ENCODE results near the gene SLC34A1.
"Not testable (repeated sequence)": the region's sequence is repeated elsewhere in the genome, so short reads cannot be mapped to it uniquely, and the experiment has no call there.

Gene SLC34A1

GRCh38 chr5:177384134-177384533 lies at the start of gene SLC34A1:
Gene SLC34A1 (plus strand): TSS chr5:177384434. CDS start chr5:177385742, 1,308 bp downstream.
- Histone ChIP-seq H3K9ac (ENCODE audit: low read length in 2 of 2) (no peak within 1 kb of the TSS), H3K36me3 (ENCODE audit: control insufficient read depth in 2 of 2, insufficient read depth in 2 of 2, low read length in 2 of 2) (no peaks in the 10 kb centered on the region), H3K27me3 (ENCODE audit: control insufficient read depth in 1 of 2, insufficient read depth in 2 of 2, low read length in 2 of 2) (no peaks in the 10 kb centered on the region), H3K9me3 (ENCODE audit: control insufficient read depth in 2 of 2, low read length in 2 of 2) (no peaks in the 10 kb centered on the region), H3K27ac (ENCODE audit: low read length) (no peak within 1 kb of the TSS), H3K4me3 (ENCODE audit: low read length in 2 of 2) (no peak within 1 kb of the TSS), H3K4me1 (ENCODE audit: control insufficient read depth, insufficient read depth, low read length) (peaks cover 3% of the 10 kb centered on the region)

GRCh38 chr5:177334781-177335700 lies 49.2 kb upstream of the SLC34A1 start:
- Histone ChIP-seq H3K27me3 (ENCODE audit: control insufficient read depth in 1 of 2, insufficient read depth in 2 of 2, low read length in 2 of 2) (no peaks in the 10 kb centered on the region), H3K9ac (ENCODE audit: low read length in 2 of 2) (no peak overlapping the region), H3K4me3 (ENCODE audit: low read length in 2 of 2) (no peak overlapping the region), H3K9me3 (ENCODE audit: control insufficient read depth in 2 of 2, low read length in 2 of 2) (no peaks in the 10 kb centered on the region), H3K4me1 (ENCODE audit: control insufficient read depth, insufficient read depth, low read length) (no peaks in the 10 kb centered on the region), H3K36me3 (ENCODE audit: control insufficient read depth in 2 of 2, insufficient read depth in 2 of 2, low read length in 2 of 2) (peaks cover 40 to 68% of the 10 kb centered on the region in 2 donors), H3K27ac (ENCODE audit: low read length) (no peak overlapping the region)

- Histone ChIP-seq H3K27me3 (ENCODE audit: control insufficient read depth in 1 of 2, insufficient read depth in 2 of 2, low read length in 2 of 2) (no peaks in the 10 kb centered on the region), H3K9ac (ENCODE audit: low read length in 2 of 2) (no peak overlapping the region), H3K27ac (ENCODE audit: low read length) (no peak overlapping the region), H3K36me3 (ENCODE audit: control insufficient read depth in 2 of 2, insufficient read depth in 2 of 2, low read length in 2 of 2) (peaks cover 36 to 63% of the 10 kb centered on the region in 2 donors), H3K4me1 (ENCODE audit: control insufficient read depth, insufficient read depth, low read length) (no peaks in the 10 kb centered on the region), H3K9me3 (ENCODE audit: control insufficient read depth in 2 of 2, low read length in 2 of 2) (no peaks in the 10 kb centered on the region), H3K4me3 (ENCODE audit: low read length in 2 of 2) (no peak overlapping the region)
Observed at GRCh38 chr5:177335701-177336065, 48.6 kb upstream of the SLC34A1 start.

- H3K9ac ChIP-seq (ENCODE audit: low read length in 2 of 2), result no peak overlapping the region
Observed at GRCh38 chr5:177336112-177336511, 48.1 kb upstream of the SLC34A1 start.

GRCh38 chr5:177336603-177337494 lies 47.4 kb upstream of the SLC34A1 start:
- no peaks in the 10 kb centered on the region for H3K27me3 ChIP-seq (ENCODE audit: control insufficient read depth in 1 of 2, insufficient read depth in 2 of 2, low read length in 2 of 2)
- no peak overlapping the region for H3K4me3 ChIP-seq (ENCODE audit: low read length in 2 of 2)
- no peaks in the 10 kb centered on the region for H3K4me1 ChIP-seq (ENCODE audit: control insufficient read depth, insufficient read depth, low read length)
- H3K36me3 ChIP-seq (ENCODE audit: control insufficient read depth in 2 of 2, insufficient read depth in 2 of 2, low read length in 2 of 2), result peaks cover 36 to 56% of the 10 kb centered on the region in 2 donors
- H3K27ac ChIP-seq (ENCODE audit: low read length), result no peak overlapping the region
- H3K9ac ChIP-seq (ENCODE audit: low read length in 2 of 2), result no peak overlapping the region
- H3K9me3 ChIP-seq (ENCODE audit: control insufficient read depth in 2 of 2, low read length in 2 of 2), result no peaks in the 10 kb centered on the region

More at GRCh38 chr5:177336112-177336511, 48.1 kb upstream of the SLC34A1 start:
- Histone ChIP-seq H3K9me3 (ENCODE audit: control insufficient read depth in 2 of 2, low read length in 2 of 2) (no peaks in the 10 kb centered on the region), H3K4me1 (ENCODE audit: control insufficient read depth, insufficient read depth, low read length) (no peaks in the 10 kb centered on the region), H3K27ac (ENCODE audit: low read length) (no peak overlapping the region), H3K4me3 (ENCODE audit: low read length in 2 of 2) (no peak overlapping the region), H3K36me3 (ENCODE audit: control insufficient read depth in 2 of 2, insufficient read depth in 2 of 2, low read length in 2 of 2) (peaks cover 34 to 62% of the 10 kb centered on the region in 2 donors), H3K27me3 (ENCODE audit: control insufficient read depth in 1 of 2, insufficient read depth in 2 of 2, low read length in 2 of 2) (no peaks in the 10 kb centered on the region)

- Histone ChIP-seq H3K9ac (ENCODE audit: low read length in 2 of 2) (no peak overlapping the region), H3K27me3 (ENCODE audit: control insufficient read depth in 1 of 2, insufficient read depth in 2 of 2, low read length in 2 of 2) (no peaks in the 10 kb centered on the region), H3K9me3 (ENCODE audit: control insufficient read depth in 2 of 2, low read length in 2 of 2) (no peaks in the 10 kb centered on the region), H3K36me3 (ENCODE audit: control insufficient read depth in 2 of 2, insufficient read depth in 2 of 2, low read length in 2 of 2) (peaks cover 31 to 49% of the 10 kb centered on the region in 2 donors), H3K27ac (ENCODE audit: low read length) (no peak overlapping the region), H3K4me1 (ENCODE audit: control insufficient read depth, insufficient read depth, low read length) (no peaks in the 10 kb centered on the region), H3K4me3 (ENCODE audit: low read length in 2 of 2) (no peak overlapping the region)
Observed at GRCh38 chr5:177338251-177339106, 45.8 kb upstream of the SLC34A1 start.

- H3K9me3 ChIP-seq (ENCODE audit: control insufficient read depth in 2 of 2, low read length in 2 of 2), result no peaks in the 10 kb centered on the region
- no peaks in the 10 kb centered on the region for H3K27me3 ChIP-seq (ENCODE audit: control insufficient read depth in 1 of 2, insufficient read depth in 2 of 2, low read length in 2 of 2)
- H3K4me3 ChIP-seq (ENCODE audit: low read length in 2 of 2), result no peak overlapping the region
- H3K36me3 ChIP-seq (ENCODE audit: control insufficient read depth in 2 of 2, insufficient read depth in 2 of 2, low read length in 2 of 2), result peaks cover 27 to 44% of the 10 kb centered on the region in 2 donors
- no peaks in the 10 kb centered on the region for H3K4me1 ChIP-seq (ENCODE audit: control insufficient read depth, insufficient read depth, low read length)
- no peak overlapping the region for H3K9ac ChIP-seq (ENCODE audit: low read length in 2 of 2)
- no peak overlapping the region for H3K27ac ChIP-seq (ENCODE audit: low read length)
Observed at GRCh38 chr5:177339107-177339638, 45.1 kb upstream of the SLC34A1 start.

GRCh38 chr5:177343000-177343399 lies 41.2 kb upstream of the SLC34A1 start:
- H3K27me3 ChIP-seq (ENCODE audit: control insufficient read depth in 1 of 2, insufficient read depth in 2 of 2, low read length in 2 of 2); H3K27ac ChIP-seq (ENCODE audit: low read length); H3K4me3 ChIP-seq (ENCODE audit: low read length in 2 of 2); H3K9me3 ChIP-seq (ENCODE audit: control insufficient read depth in 2 of 2, low read length in 2 of 2); H3K4me1 ChIP-seq (ENCODE audit: control insufficient read depth, insufficient read depth, low read length); H3K9ac ChIP-seq (ENCODE audit: low read length in 2 of 2): not testable (repeated sequence)
- peaks cover 6 to 10% of the 10 kb centered on the region in 2 donors for H3K36me3 ChIP-seq (ENCODE audit: control insufficient read depth in 2 of 2, insufficient read depth in 2 of 2, low read length in 2 of 2)

- Histone ChIP-seq H3K27ac (ENCODE audit: low read length) (no peak overlapping the region), H3K4me1 (ENCODE audit: control insufficient read depth, insufficient read depth, low read length) (peaks cover 8% of the 10 kb centered on the region), H3K4me3 (ENCODE audit: low read length in 2 of 2) (no peak overlapping the region), H3K36me3 (ENCODE audit: control insufficient read depth in 2 of 2, insufficient read depth in 2 of 2, low read length in 2 of 2) (peaks cover 6 to 10% of the 10 kb centered on the region in 2 donors), H3K9me3 (ENCODE audit: control insufficient read depth in 2 of 2, low read length in 2 of 2) (no peaks in the 10 kb centered on the region), H3K9ac (ENCODE audit: low read length in 2 of 2) (no peak overlapping the region), H3K27me3 (ENCODE audit: control insufficient read depth in 1 of 2, insufficient read depth in 2 of 2, low read length in 2 of 2) (no peaks in the 10 kb centered on the region)
Observed at GRCh38 chr5:177343777-177344176, 40.5 kb upstream of the SLC34A1 start.

GRCh38 chr5:177344891-177345290 lies 39.3 kb upstream of the SLC34A1 start:
- no peaks in the 10 kb centered on the region for H3K27me3 ChIP-seq (ENCODE audit: control insufficient read depth in 1 of 2, insufficient read depth in 2 of 2, low read length in 2 of 2)

More at GRCh38 chr5:177344891-177345290, 39.3 kb upstream of the SLC34A1 start:
- H3K27ac ChIP-seq (ENCODE audit: low read length), result no peak overlapping the region
- no peaks in the 10 kb centered on the region for H3K9me3 ChIP-seq (ENCODE audit: control insufficient read depth in 2 of 2, low read length in 2 of 2)
- H3K4me3 ChIP-seq (ENCODE audit: low read length in 2 of 2), result no peak overlapping the region
- H3K9ac ChIP-seq (ENCODE audit: low read length in 2 of 2), result no peak overlapping the region
- peaks cover 11 to 16% of the 10 kb centered on the region in 2 donors for H3K36me3 ChIP-seq (ENCODE audit: control insufficient read depth in 2 of 2, insufficient read depth in 2 of 2, low read length in 2 of 2)
- H3K4me1 ChIP-seq (ENCODE audit: control insufficient read depth, insufficient read depth, low read length), result peaks cover 18% of the 10 kb centered on the region

Data from stomach smooth muscle (tissue), 2 donors.